BE2C (cell line): ENCODE data around the gene MEIS1.

Source experiments
- DNase-seq: peaks from one replicate; pipeline ENCODE4 v3.0.0-alpha.2; 2020
- H3K27me3 ChIP-seq: fragments of 250-450 bp; sonication (Bioruptor Pico); 2 replicates; pipeline ENCODE4 v1.5.1; 2020; ENCODE audit warnings: mild to moderate bottlenecking
- H3K36me3 ChIP-seq: fragments of 250-450 bp; sonication (Bioruptor Pico); 2 replicates; pipeline ENCODE4 v1.5.1; 2020; ENCODE audit warnings: mild to moderate bottlenecking
- H3K4me1 ChIP-seq: fragments of 250-450 bp; sonication (Bioruptor Pico); 2 replicates; pipeline ENCODE4 v1.5.1; 2020
- H3K4me3 ChIP-seq: 2 replicates; pipeline ENCODE4 v1.5.1; 2011; ENCODE audit warnings: low read depth, low read length
- H3K9me3 ChIP-seq: fragments of 250-450 bp; sonication (Bioruptor Pico); 2 replicates; pipeline ENCODE4 v1.5.1; 2020
- TF ChIP-seq, protein P1 (sequence below): IDR thresholded peaks from 2 replicates; pipeline ENCODE4 v1.5.1; 2012; ENCODE audit warnings: mild to moderate bottlenecking, low read depth, low read length

The MEIS1 gene

DNA sequence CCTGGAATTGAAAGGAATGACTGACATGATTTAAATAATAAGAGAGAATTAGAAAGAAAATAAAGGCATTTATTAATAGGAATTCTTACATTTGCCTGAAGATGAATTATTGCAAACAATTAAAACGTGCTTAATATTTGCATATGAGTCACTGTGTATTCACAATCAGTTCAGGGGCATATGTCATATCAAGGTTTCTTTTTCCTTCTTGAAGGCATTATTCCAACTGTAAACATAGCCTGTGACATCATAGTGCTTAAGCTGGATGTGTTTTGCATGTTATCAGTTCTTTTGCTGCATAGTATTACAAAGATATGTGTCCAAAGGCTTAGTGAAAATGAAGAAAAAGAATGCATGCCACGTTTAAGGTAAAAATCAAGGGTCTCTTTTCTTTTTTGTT lies 80.8 kb downstream of the MEIS1 start:
- DNase-seq: no peak
- Histone ChIP-seq H3K4me3 (no peak overlapping the region), H3K36me3 (no peaks in the 10 kb centered on the region), H3K9me3 (no peaks in the 10 kb centered on the region), H3K4me1 (no peaks in the 10 kb centered on the region), H3K27me3 (no peaks in the 10 kb centered on the region)
- TF ChIP-seq, protein P1, sequence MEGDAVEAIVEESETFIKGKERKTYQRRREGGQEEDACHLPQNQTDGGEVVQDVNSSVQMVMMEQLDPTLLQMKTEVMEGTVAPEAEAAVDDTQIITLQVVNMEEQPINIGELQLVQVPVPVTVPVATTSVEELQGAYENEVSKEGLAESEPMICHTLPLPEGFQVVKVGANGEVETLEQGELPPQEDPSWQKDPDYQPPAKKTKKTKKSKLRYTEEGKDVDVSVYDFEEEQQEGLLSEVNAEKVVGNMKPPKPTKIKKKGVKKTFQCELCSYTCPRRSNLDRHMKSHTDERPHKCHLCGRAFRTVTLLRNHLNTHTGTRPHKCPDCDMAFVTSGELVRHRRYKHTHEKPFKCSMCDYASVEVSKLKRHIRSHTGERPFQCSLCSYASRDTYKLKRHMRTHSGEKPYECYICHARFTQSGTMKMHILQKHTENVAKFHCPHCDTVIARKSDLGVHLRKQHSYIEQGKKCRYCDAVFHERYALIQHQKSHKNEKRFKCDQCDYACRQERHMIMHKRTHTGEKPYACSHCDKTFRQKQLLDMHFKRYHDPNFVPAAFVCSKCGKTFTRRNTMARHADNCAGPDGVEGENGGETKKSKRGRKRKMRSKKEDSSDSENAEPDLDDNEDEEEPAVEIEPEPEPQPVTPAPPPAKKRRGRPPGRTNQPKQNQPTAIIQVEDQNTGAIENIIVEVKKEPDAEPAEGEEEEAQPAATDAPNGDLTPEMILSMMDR: no peak

- Histone ChIP-seq H3K4me1 (no peaks in the 10 kb centered on the region), H3K36me3 (no peaks in the 10 kb centered on the region), H3K4me3 (no peak overlapping the region), H3K27me3 (no peaks in the 10 kb centered on the region), H3K9me3 (no peaks in the 10 kb centered on the region)
- DNase-seq: no peak
- TF ChIP-seq, protein P1: no peak
Observed at GRCh38 chr2:66516499-66516898, 81.6 kb downstream of the MEIS1 start.

- no peak for DNase-seq
- 0 out of 2 replicates have a peak, but pooled peaks cover 4% of the 10 kb centered on the region for H3K4me1 ChIP-seq
- H3K36me3 ChIP-seq: no peaks in the 10 kb centered on the region
- TF ChIP-seq, protein P1: no peak
- H3K9me3 ChIP-seq: no peaks in the 10 kb centered on the region
- no peaks in the 10 kb centered on the region for H3K27me3 ChIP-seq
- no peak overlapping the region for H3K4me3 ChIP-seq
Observed at GRCh38 chr2:66517772-66518171, 82.8 kb downstream of the MEIS1 start.

DNA sequence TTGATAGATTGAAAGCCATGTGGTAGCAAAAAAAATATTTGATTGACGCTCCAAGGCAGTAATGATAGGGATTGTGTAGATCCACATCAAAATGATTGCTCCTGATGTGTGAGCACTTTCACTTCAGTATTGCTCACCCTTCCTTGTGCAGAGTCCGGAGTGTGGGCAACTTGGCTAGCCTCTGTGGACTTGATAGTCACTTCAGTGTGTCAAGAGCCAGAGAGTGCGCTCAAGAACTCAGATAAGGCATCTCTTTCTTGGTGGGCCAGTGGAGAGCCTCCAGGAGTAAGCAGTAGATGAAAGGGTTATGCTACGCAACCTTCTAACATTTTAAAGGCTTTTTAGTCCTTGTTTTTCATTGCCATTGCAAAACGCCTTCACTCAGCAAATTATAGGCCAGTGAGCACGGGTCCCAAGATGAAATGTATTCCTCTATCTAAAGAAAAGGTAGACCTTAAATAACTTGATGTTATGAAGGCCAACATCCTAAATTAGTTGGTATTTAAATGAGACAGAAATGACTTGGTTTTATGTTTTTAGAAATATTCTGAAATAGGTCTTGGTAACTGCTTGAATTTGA lies 84.4 kb downstream of the MEIS1 start:
- 0 out of 2 replicates have a peak, but pooled peaks cover 4% of the 10 kb centered on the region for H3K4me1 ChIP-seq
- TF ChIP-seq, protein P1: no peak
- DNase-seq: no peak
- H3K27me3 ChIP-seq: no peaks in the 10 kb centered on the region
- no peaks in the 10 kb centered on the region for H3K9me3 ChIP-seq
- no peak overlapping the region for H3K4me3 ChIP-seq
- no peaks in the 10 kb centered on the region for H3K36me3 ChIP-seq

DNA sequence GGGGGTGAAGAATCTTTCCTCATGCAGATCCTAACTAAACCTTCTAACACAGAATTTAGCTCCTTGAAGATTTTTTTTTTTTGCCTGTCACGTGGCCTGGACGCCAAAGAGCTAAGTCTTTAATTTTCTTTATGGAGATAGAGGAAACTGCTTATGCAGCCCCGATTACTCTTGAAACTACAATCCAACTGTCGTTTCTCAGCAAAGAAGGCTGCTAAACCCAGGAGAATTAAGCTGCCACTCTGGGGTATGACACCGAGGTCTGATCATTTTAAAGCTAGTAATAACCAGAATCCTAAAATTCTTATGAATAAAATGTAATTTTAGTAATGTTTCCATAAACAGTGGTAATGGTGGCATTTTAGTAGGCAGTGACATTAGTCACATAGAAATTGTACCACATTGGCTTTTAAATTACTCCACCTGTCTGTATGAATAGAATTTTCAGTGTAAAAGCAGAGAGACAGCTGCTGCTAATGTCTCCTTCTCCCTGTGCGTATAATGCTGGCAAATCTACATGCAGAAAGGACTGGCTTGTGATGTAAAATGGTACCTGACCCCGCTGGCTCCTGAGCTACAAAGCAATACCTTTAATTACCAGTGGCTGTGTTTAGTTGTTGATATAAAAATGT lies 86.5 kb downstream of the MEIS1 start:
- Histone ChIP-seq H3K9me3 (no peaks in the 10 kb centered on the region), H3K4me3 (no peak overlapping the region), H3K4me1 (peaks cover 4% of the 10 kb centered on the region; the same call in 1 of the 2 replicates), H3K27me3 (no peaks in the 10 kb centered on the region), H3K36me3 (no peaks in the 10 kb centered on the region)
- no peak for DNase-seq
- TF ChIP-seq, protein P1: no peak
